Thymus (tissue), 11 donors: ENCODE results near the gene FHIP1B. TPM values are rescaled to one million over a fixed set of nuclear protein-coding genes. Genes with fewer than 3 reads are reported as not detected.

Experiments used
- DNase-seq, 9 donors: peaks; one replicate each; pipeline ENCODE4 v3.0.0-alpha.2; 2013; ENCODE audit warnings: low spot score in 9 of 9, low read depth in 6 of 9, missing footprints in 1 of 9
- H3K27ac ChIP-seq, 2 donors: one replicate each; pipeline ENCODE4 v1.5.1; 2013; ENCODE audit warnings: control low read depth in 1 of 2, low read depth in 1 of 2, low read length in 1 of 2, mild to moderate bottlenecking in 1 of 2, moderate library complexity in 1 of 2
- H3K27me3 ChIP-seq, 2 donors: one replicate each; pipeline ENCODE4 v1.5.1; 2013; ENCODE audit warnings: low read length in 1 of 2; ENCODE audit not compliant: control insufficient read depth in 2 of 2, insufficient read depth in 1 of 2
- H3K36me3 ChIP-seq, 2 donors: one replicate each; pipeline ENCODE4 v1.5.1; 2013; ENCODE audit warnings: low read length in 1 of 2, mild to moderate bottlenecking in 1 of 2, moderate library complexity in 1 of 2; ENCODE audit not compliant: control insufficient read depth in 2 of 2, insufficient read depth in 2 of 2
- H3K4me1 ChIP-seq, 2 donors: one replicate each; pipeline ENCODE4 v1.5.1; 2013; ENCODE audit warnings: low read length in 2 of 2; ENCODE audit not compliant: control insufficient read depth in 2 of 2, insufficient read depth in 2 of 2
- H3K4me3 ChIP-seq, 2 donors: one replicate each; pipeline ENCODE4 v1.5.1; 2013; ENCODE audit warnings: low read length in 2 of 2, control low read depth in 1 of 2, mild to moderate bottlenecking in 1 of 2
- H3K9me3 ChIP-seq, 2 donors: one replicate each; pipeline ENCODE4 v1.5.1; 2013; ENCODE audit warnings: low read length in 1 of 2, mild to moderate bottlenecking in 1 of 2; ENCODE audit not compliant: control insufficient read depth in 2 of 2, insufficient read depth in 1 of 2
- WGBS: extraction: QIAGEN DNeasy Blood & Tissue Kit; methylation state at CpG from one replicate; pipeline ENCODE4 v1.1.7; 2013; 5-methylcytosine and 5-hydroxymethylcytosine counted together
- polyA plus RNA-seq: library from polyadenylated mRNA; stranded (reverse); fragments of 200-250 nt; gene quantifications from one replicate; pipeline ENCODE4 v1.2.3, GENCODE V29; 2013
- total RNA-seq: library from RNA; stranded (reverse); fragments of 120-200 nt; gene quantifications from one replicate; pipeline ENCODE4 v1.2.4, GENCODE V29; 2013
- donor health status: healthy.

FHIP1B gene
- total and polyA plus RNA-seq, 2 donors: 13.0 to 68.2 TPM

DNA sequence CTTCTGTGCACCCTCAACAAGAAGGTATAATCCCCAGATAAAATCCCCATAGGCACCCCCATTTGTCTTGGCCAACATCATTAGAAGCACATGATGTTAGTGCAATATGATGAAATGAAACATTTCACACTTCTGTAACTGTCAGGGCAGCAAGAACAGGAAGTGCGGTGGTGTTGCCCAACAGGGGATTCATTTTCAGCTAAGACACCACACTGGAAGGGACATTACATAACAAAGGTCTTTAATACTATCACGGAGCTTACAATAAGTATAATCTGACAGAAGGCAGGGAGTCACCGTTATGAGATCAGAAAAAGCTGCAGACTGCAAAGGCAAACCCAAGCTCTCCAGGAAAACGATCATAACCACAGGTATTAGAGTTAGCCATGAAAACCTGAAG lies 33.5 kb downstream of the FHIP1B start:
- Histone ChIP-seq H3K27me3 (no peaks in the 10 kb centered on the region), H3K9me3 (no peaks in the 10 kb centered on the region), H3K36me3 (peaks cover 0 to 3% of the 10 kb centered on the region in 2 donors), H3K27ac (no peak overlapping the region), H3K4me3 (no peak overlapping the region), H3K4me1 (no peaks in the 10 kb centered on the region)
- WGBS: 95% methylated on average over 4 of the region's 4 CpGs
- DNase-seq: no peak

DNA sequence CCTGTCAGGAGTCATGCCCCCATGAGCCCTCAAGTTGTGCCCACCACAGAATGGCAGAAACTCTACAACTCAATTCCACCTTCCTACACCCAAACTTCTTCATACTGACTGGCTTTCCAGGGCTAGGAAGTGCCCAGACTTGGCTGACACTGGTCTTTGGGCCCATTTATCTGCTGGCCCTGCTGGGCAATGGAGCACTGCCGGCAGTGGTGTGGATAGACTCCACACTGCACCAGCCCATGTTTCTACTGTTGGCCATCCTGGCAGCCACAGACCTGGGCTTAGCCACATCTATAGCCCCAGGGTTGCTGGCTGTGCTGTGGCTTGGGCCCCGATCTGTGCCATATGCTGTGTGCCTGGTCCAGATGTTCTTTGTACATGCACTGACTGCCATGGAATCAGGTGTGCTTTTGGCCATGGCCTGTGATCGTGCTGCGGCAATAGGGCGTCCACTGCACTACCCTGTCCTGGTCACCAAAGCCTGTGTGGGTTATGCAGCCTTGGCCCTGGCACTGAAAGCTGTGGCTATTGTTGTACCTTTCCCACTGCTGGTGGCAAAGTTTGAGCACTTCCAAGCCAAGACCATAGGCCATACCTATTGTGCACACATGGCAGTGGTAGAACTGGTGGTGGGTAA lies 35.1 kb downstream of the FHIP1B start, which contains the start of gene OR52W1:
TSS of gene OR52W1 (plus strand) at position 51 of the 637 bp plus-strand sequence. CDS start at position 51, 0 bp downstream.
- 100% methylated on average over 5 of the region's 5 CpGs for WGBS
- no peaks in the 10 kb centered on the region for H3K9me3 ChIP-seq
- H3K27me3 ChIP-seq: no peaks in the 10 kb centered on the region
- DNase-seq: no peak
- no peaks in the 10 kb centered on the region for H3K4me1 ChIP-seq
- no peak within 1 kb of the TSS for H3K27ac ChIP-seq
- no peaks in the 10 kb centered on the region for H3K36me3 ChIP-seq
- no peak within 1 kb of the TSS for H3K4me3 ChIP-seq

DNA sequence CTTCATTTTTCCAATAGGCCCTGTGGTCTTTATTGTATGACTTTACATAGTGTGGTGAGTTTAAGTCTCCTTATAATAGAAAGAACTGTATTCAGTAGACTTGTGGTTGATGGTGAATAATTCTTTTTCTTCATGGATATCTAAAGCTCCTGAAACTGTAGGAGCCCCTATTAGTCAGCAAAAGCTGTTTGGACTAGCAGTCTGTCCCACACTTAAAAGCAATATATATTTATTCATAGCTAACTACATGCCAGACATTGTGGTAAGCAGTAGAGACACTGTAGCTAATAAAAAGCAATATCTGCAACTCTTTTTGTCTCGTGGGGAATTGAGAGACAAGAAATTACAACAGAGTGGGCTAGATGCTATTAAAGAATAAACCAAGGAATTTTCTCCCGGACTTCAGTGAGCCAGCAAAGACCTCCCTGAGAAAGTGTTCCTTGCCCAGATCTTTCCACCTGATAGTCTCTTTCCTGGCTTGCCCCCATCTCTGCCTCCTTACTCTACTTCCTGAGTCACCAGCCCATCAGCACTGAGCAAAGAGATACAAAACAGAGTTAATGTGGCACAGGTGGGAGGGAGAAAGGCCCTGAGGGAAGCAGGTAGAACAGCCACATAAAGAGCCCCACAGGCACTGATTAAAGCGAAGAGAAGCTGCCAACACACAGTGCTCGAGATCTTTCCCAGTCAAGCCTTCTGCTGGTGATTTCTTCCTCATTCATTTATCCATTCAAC lies 36.8 kb downstream of the FHIP1B start:
- WGBS: 95% methylated on average over 4 of the region's 4 CpGs
- Histone ChIP-seq H3K4me1 (no peaks in the 10 kb centered on the region), H3K9me3 (no peaks in the 10 kb centered on the region), H3K27me3 (no peaks in the 10 kb centered on the region), H3K27ac (no peak overlapping the region), H3K36me3 (no peaks in the 10 kb centered on the region), H3K4me3 (no peak overlapping the region)
- no peak for DNase-seq

DNA sequence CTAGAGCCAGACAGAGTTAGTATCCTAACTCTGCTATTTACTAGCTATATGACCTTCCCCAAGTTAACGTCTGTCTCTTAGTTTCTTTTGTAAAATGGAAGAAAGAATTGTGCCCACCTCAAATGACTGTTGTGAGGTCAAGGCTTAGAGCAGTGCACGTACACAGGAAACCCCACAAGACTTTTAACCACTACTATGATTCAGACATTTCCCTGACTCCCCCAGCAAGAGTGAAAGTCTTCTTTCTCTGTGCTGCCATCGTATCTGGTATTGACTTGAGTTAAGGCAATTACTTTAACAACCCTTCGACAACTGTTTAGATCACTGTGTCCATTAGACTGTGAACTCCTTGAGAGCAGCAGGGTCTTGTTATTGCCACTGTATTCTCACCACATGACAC lies 38.0 kb downstream of the FHIP1B start:
- no peaks in the 10 kb centered on the region for H3K4me1 ChIP-seq
- no peak overlapping the region for H3K4me3 ChIP-seq
- no peak overlapping the region for H3K27ac ChIP-seq
- WGBS: 56% methylated on average over 4 of the region's 4 CpGs
- H3K36me3 ChIP-seq: no peaks in the 10 kb centered on the region
- no peak for DNase-seq
- no peaks in the 10 kb centered on the region for H3K27me3 ChIP-seq
- no peaks in the 10 kb centered on the region for H3K9me3 ChIP-seq

DNA sequence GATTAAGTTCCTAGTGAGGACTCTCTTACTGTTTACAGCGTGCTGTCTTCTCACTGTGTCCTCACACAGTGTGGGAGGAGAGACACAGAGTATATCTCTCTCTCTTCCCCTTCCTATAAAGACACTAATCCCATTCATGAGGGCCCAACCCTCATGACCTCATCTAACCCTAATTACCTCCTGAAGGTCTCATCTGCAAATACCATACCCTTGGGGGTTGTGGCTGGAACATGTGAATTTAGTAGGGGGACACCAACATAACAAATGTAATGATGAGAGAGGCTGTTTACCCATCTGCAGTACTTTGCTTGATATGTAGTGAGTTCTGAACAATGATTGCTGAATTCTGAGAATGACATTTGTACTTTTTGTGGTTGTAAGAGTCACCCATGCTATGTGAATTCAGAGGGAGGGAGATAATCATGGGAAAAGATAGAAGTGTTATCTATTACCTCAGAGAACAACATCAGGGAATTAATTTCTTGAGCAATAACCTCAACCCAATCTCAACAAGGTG lies 40.3 kb downstream of the FHIP1B start:
- DNase-seq: no peak
- Histone ChIP-seq H3K36me3 (no peaks in the 10 kb centered on the region), H3K27me3 (no peaks in the 10 kb centered on the region), H3K4me1 (no peaks in the 10 kb centered on the region), H3K27ac (no peak overlapping the region), H3K4me3 (no peak overlapping the region), H3K9me3 (no peaks in the 10 kb centered on the region)
- 89% methylated on average over 1 of the region's 1 CpG for WGBS

DNA sequence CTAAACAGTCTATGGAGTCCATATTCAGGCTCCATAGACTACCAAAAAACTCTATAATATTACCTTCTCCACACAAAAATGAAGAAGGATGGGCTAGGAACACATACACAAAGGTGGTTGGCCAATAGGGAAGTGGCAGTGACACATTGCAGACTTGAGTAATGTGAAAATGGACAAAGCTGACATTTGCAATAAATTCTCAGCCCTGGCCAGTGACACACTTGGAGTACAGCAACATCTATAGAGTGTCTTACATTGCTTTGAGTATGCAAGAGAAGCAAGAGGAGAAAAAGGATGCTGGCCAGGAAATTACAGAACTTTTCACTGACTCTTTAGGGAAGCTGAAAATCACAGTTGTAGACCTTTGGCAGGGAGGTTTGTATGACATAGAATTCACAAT lies 42.7 kb downstream of the FHIP1B start:
- no peak overlapping the region for H3K4me3 ChIP-seq
- no peaks in the 10 kb centered on the region for H3K27me3 ChIP-seq
- no peaks in the 10 kb centered on the region for H3K36me3 ChIP-seq
- H3K27ac ChIP-seq: no peak overlapping the region
- DNase-seq: no peak
- H3K9me3 ChIP-seq: no peaks in the 10 kb centered on the region
- H3K4me1 ChIP-seq: no peaks in the 10 kb centered on the region

DNA sequence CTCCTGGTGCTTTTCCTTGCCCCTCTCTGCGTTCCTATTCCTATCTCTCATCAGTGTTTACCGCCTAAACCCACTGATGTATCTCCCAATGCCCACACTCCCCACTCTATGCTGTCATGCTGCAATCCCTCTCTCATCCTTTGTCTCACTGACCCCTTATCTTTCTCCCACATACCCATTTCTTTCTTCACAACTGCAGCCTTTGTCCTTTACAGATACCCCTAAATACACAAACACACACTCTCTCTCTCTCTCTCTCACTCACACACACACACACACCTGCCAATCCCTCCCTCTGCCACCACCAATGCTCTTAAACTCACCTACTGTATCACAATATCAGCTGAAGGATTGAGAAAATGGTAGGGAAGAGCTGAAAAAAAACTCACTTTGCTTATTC lies 59.0 kb downstream of the FHIP1B start:
- H3K27ac ChIP-seq: no peak overlapping the region
- H3K27me3 ChIP-seq: no peaks in the 10 kb centered on the region
- H3K4me3 ChIP-seq: no peak overlapping the region
- DNase-seq: no peak
- 76% methylated on average over 2 of the region's 2 CpGs for WGBS
- H3K36me3 ChIP-seq: no peaks in the 10 kb centered on the region
- no peaks in the 10 kb centered on the region for H3K4me1 ChIP-seq
- H3K9me3 ChIP-seq: no peaks in the 10 kb centered on the region

DNA sequence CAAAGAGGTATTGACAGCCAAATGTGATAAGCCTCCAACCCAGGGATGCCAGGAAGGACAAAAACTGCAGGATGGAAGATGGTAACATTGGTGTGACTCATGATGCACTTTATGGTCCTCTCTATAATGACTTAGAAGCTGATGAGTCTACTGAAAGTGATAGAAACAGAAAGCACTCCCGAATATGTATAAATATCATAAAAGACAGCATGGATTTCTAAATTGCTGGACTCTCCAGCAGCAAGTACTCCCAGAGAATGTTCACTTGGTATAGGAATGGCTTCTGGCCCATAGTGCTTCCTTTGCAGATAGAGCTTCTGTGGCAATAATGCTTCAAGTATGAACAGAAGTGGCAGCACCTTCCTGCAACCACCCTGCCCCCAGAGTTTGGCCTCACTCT lies 64.2 kb downstream of the FHIP1B start, which contains the start of gene OR52B2:
TSS of gene OR52B2 (minus strand) at position 101 of the 400 bp plus-strand sequence. CDS start at position 101, 0 bp downstream.
- H3K4me1 ChIP-seq: no peaks in the 10 kb centered on the region
- DNase-seq: no peak
- H3K9me3 ChIP-seq: no peaks in the 10 kb centered on the region
- H3K36me3 ChIP-seq: no peaks in the 10 kb centered on the region
- H3K4me3 ChIP-seq: no peak within 1 kb of the TSS
- H3K27ac ChIP-seq: no peak within 1 kb of the TSS
- H3K27me3 ChIP-seq: no peaks in the 10 kb centered on the region
- 100% methylated on average over 1 of the region's 1 CpG for WGBS
